Hematopoietic multipotent progenitor cell treated with erythropoietin and hydrocortisone succinate and interleukin-3 and kit ligand, for 15 days (in vitro differentiated cells): ENCODE measurements around the gene RASGRP1.
"Not testable (repeated sequence)": the region's sequence is repeated elsewhere in the genome, so short reads cannot be mapped to it uniquely, and the experiment has no call there.

Experiments
- DNase-seq: peaks from one replicate; pipeline ENCODE4 v3.0.0-alpha.2; 2015; ENCODE audit warnings: low spot score

RASGRP1 gene

GRCh38 chr15:38564557-38565286, at the start of gene RASGRP1:
Gene RASGRP1, minus strand, starts transcription at chr15:38564814. Its CDS starts 186 bp downstream, at chr15:38564628.
- DNase-seq, result no peak

GRCh38 chr15:38613085-38613484, 48.5 kb upstream of the RASGRP1 start:
- no peak for DNase-seq

GRCh38 chr15:38612159-38612863, 47.7 kb upstream of the RASGRP1 start:
- DNase-seq, result no peak

DNA sequence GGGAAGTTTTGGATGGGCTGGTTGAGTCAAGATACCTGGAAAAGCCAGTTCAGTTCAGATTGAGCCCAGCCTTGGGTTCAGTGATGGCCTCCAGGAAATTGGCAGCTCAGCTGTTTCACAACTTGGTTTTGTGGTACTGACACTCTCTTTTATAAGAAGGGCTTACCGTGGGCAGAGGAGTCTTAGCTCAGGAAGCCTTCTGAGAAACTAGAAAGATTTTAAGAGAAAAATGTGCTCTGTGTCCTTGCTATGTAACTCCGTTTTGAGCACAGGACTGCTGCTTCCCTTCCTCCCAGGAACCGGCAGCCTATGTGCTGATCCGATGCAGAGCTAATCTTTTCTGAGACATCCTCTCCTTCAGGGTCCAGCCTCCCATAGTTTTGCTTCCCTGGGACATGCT, 46.6 kb upstream of the RASGRP1 start:
- DNase-seq, result no peak

DNA sequence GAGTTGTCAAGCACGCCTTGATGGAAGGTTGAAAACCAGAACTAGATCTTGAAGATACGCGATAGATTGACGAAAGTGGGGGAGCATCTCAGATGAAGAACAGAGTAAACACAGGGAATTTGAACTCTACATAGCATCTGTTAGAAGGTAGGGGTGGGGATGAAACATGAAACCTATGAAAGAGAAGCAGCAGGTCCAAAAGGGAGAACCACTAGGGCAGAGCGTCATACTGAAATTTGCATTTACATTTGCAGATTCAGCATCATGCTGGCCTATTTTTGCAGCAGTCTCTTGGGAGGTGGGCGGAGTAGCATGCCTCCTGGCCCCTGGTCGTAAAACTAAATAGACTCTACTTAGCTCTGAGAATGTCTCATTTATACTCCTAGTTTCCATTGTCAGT, 46.1 kb upstream of the RASGRP1 start:
- no peak for DNase-seq

- DNase-seq, result no peak
These were observed 44.6 kb upstream of the RASGRP1 start for GRCh38 chr15:38609097-38609738.

DNA sequence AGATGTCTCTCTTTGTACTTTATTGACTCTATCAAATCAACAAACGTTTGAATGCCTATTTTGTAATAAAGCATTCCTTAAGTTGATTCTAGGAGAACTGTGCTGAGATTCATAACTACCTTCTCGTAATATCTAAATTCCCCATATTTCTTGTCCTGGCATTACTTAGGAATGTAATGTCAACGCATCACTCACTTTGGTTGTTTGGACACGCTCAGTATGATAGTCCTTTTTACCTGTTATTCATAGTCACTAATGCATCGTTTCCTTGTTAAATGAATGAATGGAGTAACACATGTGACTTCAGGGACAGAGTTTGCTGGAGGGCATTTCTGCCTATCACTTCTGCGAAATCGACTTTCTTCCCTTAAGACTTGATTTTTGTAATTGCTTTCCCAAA, 44.1 kb upstream of the RASGRP1 start:
- DNase-seq, result no peak

- DNase-seq, result no peak
These were observed 41.1 kb upstream of the RASGRP1 start for GRCh38 chr15:38605744-38606143.

DNA sequence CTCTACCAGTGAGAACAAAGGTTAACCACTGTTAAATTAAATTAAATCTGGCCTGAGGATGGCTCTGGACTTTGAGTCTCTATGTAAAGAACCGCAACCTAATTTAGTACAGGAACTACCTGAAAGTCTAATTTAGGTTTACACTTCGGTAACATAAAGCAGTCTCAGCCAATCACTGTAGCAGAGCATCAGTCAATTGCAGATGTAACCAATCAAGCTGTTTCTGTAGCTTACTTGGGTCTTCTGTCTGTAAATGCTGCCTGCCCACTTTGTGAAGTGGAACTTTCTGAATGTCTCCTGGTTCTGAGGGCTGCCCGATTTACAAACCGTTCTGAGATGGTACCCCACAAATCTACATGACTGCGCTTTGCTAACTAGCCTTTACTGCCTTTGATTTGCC, 39.1 kb upstream of the RASGRP1 start:
- DNase-seq, result no peak

- DNase-seq, result no peak
These were observed 38.5 kb upstream of the RASGRP1 start for GRCh38 chr15:38602910-38603670.

- DNase-seq, result no peak
These were observed 35.6 kb upstream of the RASGRP1 start for GRCh38 chr15:38600236-38600635.

DNA sequence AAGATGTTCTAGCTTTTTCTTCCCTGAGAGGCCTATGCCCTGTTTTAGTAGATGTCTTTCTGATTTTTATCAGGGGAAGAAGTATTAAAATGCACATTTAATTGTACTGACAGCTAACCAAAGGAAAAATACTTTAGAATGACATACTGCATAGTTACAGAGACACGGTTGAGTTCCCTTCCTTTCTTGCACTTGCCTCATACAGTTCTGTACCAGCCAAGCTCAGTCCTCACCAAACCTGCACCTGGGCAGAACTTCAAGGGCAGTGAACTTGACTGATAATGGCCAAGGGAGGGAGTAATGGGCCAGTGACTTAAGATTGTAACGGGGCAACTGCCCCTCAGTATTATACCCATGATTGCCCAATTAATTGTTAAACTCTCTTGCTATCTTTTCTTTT, 34.1 kb upstream of the RASGRP1 start:
- no peak for DNase-seq

DNA sequence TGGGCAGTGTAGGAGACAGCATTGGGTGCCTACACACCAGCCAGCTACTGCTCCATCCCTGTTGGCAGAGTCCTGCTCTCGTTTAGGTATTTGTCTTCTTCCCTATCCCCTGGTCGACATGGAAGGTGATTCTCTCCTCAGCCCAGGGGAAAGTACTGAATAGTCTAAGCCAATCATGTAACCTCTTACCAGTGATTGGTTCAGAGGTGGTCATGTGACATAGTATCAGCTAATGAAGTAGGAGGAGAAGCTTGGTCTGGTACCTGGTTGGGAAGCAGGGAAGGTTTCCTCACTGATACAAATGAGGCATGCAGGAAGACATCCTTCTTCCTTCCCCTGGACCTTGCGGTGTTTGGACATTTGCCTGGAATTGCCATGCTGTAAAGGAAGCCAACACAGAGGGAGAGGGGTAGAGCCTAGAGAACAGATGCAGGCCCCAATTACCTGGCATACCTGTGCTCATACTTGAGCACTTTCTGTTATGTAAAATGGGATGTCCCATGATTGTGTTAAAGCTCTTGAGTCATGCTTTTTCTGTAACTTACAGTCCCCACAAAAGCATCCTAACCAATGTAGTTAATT, 32.7 kb upstream of the RASGRP1 start:
- no peak for DNase-seq

DNA sequence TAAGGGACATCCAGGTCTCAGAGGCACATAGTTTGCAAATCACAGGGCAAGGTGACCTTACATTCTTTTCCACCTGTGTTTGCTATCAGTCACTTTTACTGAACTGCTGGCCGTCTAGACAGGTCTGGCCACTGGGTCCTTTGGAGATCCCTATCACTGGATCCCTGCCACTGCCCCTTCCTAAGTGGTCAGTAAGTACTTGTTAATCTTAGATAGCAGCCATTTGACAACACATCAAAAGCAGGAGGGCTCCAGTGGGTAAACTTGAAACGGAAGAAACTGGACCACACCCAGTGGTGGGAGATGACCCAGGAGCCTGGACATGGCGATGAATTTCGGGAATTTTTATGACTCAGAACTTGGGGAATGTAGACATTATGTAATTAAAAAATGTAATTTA, 28.9 kb upstream of the RASGRP1 start:
- no peak for DNase-seq

GRCh38 chr15:38589502-38589901, 24.9 kb upstream of the RASGRP1 start:
- no peak for DNase-seq

GRCh38 chr15:38588672-38589071, 24.1 kb upstream of the RASGRP1 start:
- DNase-seq, result no peak

DNA sequence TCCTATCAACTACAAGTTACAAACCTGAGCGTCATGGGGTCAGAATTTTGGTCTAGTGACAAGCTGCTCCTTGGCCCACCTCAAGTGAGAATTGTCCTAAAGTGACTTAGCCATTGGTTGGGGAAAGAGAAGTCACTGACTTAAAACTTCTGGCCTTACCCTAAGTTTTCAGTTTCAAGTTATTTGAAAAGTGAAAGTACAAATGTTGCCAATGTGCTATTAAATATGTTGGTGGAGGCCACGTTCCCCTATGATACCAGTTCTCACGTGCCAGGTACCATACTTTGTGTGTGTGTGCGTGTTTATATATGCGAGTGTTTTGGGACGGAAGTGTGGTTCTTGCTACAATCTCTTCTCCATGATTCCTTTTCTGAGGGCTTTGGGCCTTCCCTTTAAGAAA, 22.6 kb upstream of the RASGRP1 start:
- DNase-seq, result no peak

- DNase-seq, result not testable (repeated sequence)
These were observed 21.4 kb upstream of the RASGRP1 start for GRCh38 chr15:38586005-38586404.

DNA sequence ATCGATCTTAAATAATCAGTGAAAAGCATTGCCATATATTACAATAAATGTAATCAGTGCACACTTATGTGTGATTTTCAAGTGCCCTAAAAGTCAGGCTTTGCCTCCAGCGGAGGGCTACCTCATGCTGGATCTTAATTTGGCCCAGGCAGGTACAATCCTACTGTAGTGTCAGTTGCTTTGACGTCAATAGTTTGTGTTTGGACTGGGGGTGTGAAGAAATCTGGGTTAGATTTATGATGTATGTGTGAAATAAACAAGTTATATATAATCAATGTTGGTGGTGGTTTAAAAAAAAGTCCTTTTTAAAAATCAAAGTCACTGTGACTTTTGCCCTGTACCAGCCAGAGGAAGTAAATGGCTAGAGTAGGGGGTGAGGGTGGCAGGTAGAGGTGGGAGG, 14.0 kb upstream of the RASGRP1 start:
- DNase-seq, result no peak

GRCh38 chr15:38577424-38577987, 12.9 kb upstream of the RASGRP1 start:
- DNase-seq, result no peak

DNA sequence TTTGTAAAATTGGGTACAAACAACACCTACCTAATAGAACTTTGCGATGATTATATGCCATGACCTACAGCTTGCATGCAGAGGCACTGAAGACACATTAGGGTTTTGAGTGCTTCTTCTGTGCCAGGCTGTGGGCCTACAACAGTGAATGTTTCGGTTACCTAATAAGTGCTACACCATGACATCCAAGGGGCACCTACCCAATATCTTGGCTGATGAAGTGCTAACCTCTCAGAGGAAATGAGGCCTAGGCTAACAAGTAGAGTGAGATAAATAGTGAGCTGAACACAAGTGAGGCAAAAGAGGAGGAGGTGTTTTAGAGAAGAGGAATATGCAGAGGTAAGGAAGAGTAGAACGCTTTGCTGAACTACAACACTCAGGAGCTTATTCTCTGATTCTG, 12.2 kb upstream of the RASGRP1 start:
- no peak for DNase-seq

DNA sequence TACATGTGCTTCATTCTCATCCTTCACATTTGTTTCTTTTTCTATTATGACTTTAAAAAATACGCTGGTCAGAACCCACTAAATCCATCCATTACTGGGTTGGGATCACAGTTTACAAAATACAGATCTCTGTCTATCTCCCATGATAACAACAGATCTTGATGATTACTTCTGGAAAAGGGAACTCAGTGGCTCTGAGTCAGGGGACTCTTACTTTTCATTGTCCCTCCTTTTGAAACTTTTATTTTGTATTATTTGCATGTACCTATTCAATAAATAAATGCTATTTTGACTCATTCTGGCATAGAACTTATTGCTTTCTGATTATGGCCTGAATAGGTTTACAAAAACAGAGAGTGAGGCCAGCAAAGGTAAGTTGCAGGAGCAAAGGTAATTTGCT, 11.6 kb upstream of the RASGRP1 start:
- no peak for DNase-seq
